ENCODE data around the gene ZNF787. TPM values are rescaled to one million over a fixed set of nuclear protein-coding genes. Genes with fewer than 3 reads are reported as not detected.

ZNF787 gene
- total and polyA plus RNA-seq, 2 donors (not counting 3 experiments of a cell fraction or from before 2014, with no cell fraction given), result 11.6 to 32.7 TPM

DNA sequence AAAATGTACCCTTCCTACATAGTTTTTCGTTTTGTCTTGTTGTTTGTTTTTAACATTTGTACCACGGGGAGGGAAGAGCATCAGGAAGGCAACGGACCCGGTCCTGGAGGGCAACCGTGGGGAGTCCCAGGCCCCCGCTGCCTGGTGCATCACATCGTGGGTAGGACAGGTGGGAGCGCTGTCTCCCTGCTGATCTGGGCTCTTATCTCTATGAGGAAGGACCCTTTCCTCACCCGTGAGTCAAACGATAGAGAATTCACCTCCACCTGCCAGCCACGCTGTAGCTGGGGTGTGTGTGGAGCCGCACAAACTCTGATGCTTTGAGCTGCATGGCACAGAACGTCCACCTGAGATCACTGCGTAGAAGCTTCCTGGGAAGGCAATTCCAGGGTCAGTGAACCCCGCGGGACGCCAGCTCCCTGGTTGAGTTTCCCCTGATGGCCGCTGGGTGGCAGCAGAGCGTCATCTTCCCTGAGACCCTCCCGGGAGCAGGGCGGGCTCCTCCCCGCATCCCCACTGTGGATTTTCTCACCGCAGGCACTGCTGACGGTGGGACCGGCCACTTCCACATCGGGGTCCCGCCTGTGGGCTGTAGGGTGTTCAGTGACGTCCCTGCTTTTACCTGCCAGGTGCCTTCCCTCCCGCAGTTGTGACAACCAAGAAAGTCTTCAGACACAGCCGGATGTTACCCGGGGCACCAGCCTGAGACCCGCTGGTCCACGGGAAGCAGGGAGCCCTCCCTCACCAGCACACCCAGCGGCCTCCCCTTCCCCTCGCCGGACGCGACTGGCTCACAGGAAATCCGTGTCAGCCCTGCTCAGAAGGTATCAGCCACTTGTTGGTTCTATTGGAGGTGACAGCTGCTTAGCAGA is 54.7 kb downstream of the ZNF787 start:
- H3K4me2 ChIP-seq (ENCODE audit: insufficient read depth, low read length), result peak overlapping the region; percentile 40
- no peaks in the 10 kb centered on the region for H3K27me3 ChIP-seq (ENCODE audit: control insufficient read depth in 2 of 2, insufficient read depth in 2 of 2, low read length in 2 of 2)
- H4K20me1 ChIP-seq (replicated peaks; ENCODE audit: control insufficient read depth, extremely low read depth, insufficient read depth, low read length), result no peaks in the 10 kb centered on the region
- TF ChIP-seq FOS (IDR thresholded peaks at IDR 0.05; ENCODE audit: borderline replicate concordance, insufficient read depth, low read length), result peak; percentile 11
- TF ChIP-seq, protein P1, sequence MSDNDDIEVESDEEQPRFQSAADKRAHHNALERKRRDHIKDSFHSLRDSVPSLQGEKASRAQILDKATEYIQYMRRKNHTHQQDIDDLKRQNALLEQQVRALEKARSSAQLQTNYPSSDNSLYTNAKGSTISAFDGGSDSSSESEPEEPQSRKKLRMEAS (IDR thresholded peaks at IDR 0.05; ENCODE audit: insufficient read depth, insufficient read length), result no peak
- no peak for TF ChIP-seq GATA2 (IDR thresholded peaks at IDR 0.05; ENCODE audit: insufficient read depth, insufficient read length, low read depth, low read length)
- TF ChIP-seq POLR2AphosphoS5 (IDR thresholded peaks at IDR 0.05; ENCODE audit: insufficient read depth, low read depth, low read length), result no peak
- TF ChIP-seq, protein P2, sequence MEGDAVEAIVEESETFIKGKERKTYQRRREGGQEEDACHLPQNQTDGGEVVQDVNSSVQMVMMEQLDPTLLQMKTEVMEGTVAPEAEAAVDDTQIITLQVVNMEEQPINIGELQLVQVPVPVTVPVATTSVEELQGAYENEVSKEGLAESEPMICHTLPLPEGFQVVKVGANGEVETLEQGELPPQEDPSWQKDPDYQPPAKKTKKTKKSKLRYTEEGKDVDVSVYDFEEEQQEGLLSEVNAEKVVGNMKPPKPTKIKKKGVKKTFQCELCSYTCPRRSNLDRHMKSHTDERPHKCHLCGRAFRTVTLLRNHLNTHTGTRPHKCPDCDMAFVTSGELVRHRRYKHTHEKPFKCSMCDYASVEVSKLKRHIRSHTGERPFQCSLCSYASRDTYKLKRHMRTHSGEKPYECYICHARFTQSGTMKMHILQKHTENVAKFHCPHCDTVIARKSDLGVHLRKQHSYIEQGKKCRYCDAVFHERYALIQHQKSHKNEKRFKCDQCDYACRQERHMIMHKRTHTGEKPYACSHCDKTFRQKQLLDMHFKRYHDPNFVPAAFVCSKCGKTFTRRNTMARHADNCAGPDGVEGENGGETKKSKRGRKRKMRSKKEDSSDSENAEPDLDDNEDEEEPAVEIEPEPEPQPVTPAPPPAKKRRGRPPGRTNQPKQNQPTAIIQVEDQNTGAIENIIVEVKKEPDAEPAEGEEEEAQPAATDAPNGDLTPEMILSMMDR (IDR thresholded peaks at IDR 0.05; ENCODE audit: extremely low read depth in 1 of 2, insufficient read depth in 1 of 2, low read depth in 1 of 2, low read length in 2 of 2), result peak; percentile 91 to 95
- no peak for TF ChIP-seq MYC (IDR thresholded peaks at IDR 0.05; ENCODE audit: low read depth, low read length)
- TF ChIP-seq EZH2 (IDR thresholded peaks at IDR 0.05; ENCODE audit: borderline replicate concordance, low read depth, low read length, severe bottlenecking), result no peak
- TF ChIP-seq JUN (IDR thresholded peaks at IDR 0.05; ENCODE audit: borderline replicate concordance, insufficient read depth, insufficient read length, low read depth), result no peak
- TF ChIP-seq POLR2A (IDR thresholded peaks at IDR 0.05; ENCODE audit: low read depth, low read length), result no peak
- no peaks in the 10 kb centered on the region for H3K9me1 ChIP-seq (replicated peaks; ENCODE audit: control insufficient read depth, extremely low read depth, insufficient read depth, low read length)
- no peaks in the 10 kb centered on the region for H3K79me2 ChIP-seq (ENCODE audit: control insufficient read depth, insufficient read depth, low read length)
- peak overlapping the region; percentile 71 for H2AFZ ChIP-seq (ENCODE audit: low read depth, low read length)
- DNase-seq (ENCODE audit: low read depth, low spot score) (peak; percentile 54), FAIRE-seq (peak; percentile 83)
- intact Hi-C loops (cut with micrococcal nuclease), result loop anchor here (1.0 kb wide), 3 partner anchors 186 to 267 kb away; no protein-coding TSS in a partner anchor
- H3K27ac ChIP-seq (ENCODE audit: insufficient read depth, low read depth, low read length), result no peak overlapping the region
- H3K9ac ChIP-seq (replicated peaks; ENCODE audit: extremely low read depth, insufficient read depth, low read length), result no peak overlapping the region
- ChIA-PET CTCF (interaction anchor here (0.6 to 8.1 kb wide), 44 partner anchors 11 to 1033 kb away, joined by 3 to 144 read pairs (median 4); partner anchors contain the start of genes GALP, ZNF444, ZNF583 and ZNF787), POLR2A (no interaction called here)
- dilution Hi-C loops (cut with MboI; ENCODE audit: extremely low pct_ligation_motif_present, low sequenced_read_pairs), result no loop called here
- peaks cover 7% of the 10 kb centered on the region for H3K4me1 ChIP-seq (ENCODE audit: control insufficient read depth, extremely low read depth, insufficient read depth, low read length)
- no TSS peak for BruUV-seq (replicated peaks)
- peak overlapping the region in 2 of 3 experiments; percentile 20 to 32 for H3K4me3 ChIP-seq (replicated peaks in 1 of 3; ENCODE audit: insufficient read depth in 1 of 3, low read depth in 1 of 3, low read length in 3 of 3)
- H3K36me3 ChIP-seq (ENCODE audit: control insufficient read depth in 2 of 2, extremely low read depth in 1 of 2, insufficient read depth in 2 of 2, low read length in 2 of 2), result no peaks in the 10 kb centered on the region
- H3K9me3 ChIP-seq (replicated peaks; ENCODE audit: control insufficient read depth, insufficient read depth, low read length), result no peaks in the 10 kb centered on the region

Data from endothelial cell of umbilical vein (primary cell).